H9 (cell line): Measurements from ENCODE around the gene TAOK1. TPM values are rescaled to one million over a fixed set of nuclear protein-coding genes. Genes with fewer than 3 reads are reported as not detected.

Source experiments
- DNase-seq: peaks from one replicate; pipeline ENCODE4 v3.0.0-alpha.2; 2017
- H2AFZ ChIP-seq: one replicate; pipeline ENCODE4 v1.6.1; 2013; ENCODE audit warnings: mild to moderate bottlenecking, low read length, control low read depth, moderate library complexity
- H2AK5ac ChIP-seq: 2 replicates; pipeline ENCODE4 v1.6.1; 2013; ENCODE audit warnings: low read length, control low read depth, mixed read lengths; ENCODE audit not compliant: insufficient read length
- H2BK120ac ChIP-seq: one replicate; pipeline ENCODE4 v1.6.1; 2013; ENCODE audit warnings: low read depth, mild to moderate bottlenecking, low read length, control low read depth, inconsistent platforms; ENCODE audit not compliant: poor library complexity, severe bottlenecking
- H2BK12ac ChIP-seq: 2 replicates; pipeline ENCODE4 v1.6.1; 2013; ENCODE audit warnings: low read length, control low read depth, mixed read lengths, low read depth; ENCODE audit not compliant: insufficient read length
- H2BK15ac ChIP-seq: 2 replicates; pipeline ENCODE4 v1.6.1; 2013; ENCODE audit warnings: low read depth, low read length, control low read depth
- H2BK20ac ChIP-seq: one replicate; pipeline ENCODE4 v1.6.1; 2013; ENCODE audit warnings: low read depth, mild to moderate bottlenecking, low read length, control low read depth, inconsistent platforms; ENCODE audit not compliant: poor library complexity, severe bottlenecking
- H2BK5ac ChIP-seq: 2 replicates; pipeline ENCODE4 v1.6.1; 2013; ENCODE audit warnings: low read length, control low read depth, mixed read lengths; ENCODE audit not compliant: insufficient read length
- H3K14ac ChIP-seq: 2 replicates; pipeline ENCODE4 v1.6.1; 2013; ENCODE audit warnings: low read length, control low read depth; ENCODE audit not compliant: insufficient read depth
- H3K18ac ChIP-seq: 2 replicates; pipeline ENCODE4 v1.6.1; 2013; ENCODE audit warnings: low read depth, mild to moderate bottlenecking, mixed read lengths, low read length, control low read depth; ENCODE audit not compliant: insufficient read length
- H3K23ac ChIP-seq: 2 replicates; pipeline ENCODE4 v1.6.1; 2013; ENCODE audit warnings: low read length, control low read depth, mixed read lengths, low read depth; ENCODE audit not compliant: insufficient read length
- H3K23me2 ChIP-seq: 2 replicates; pipeline ENCODE4 v1.6.1; 2013; ENCODE audit warnings: low read depth, mild to moderate bottlenecking, mixed read lengths, low read length, control low read depth; ENCODE audit not compliant: insufficient read length, poor library complexity, severe bottlenecking
- H3K27ac ChIP-seq: 2 replicates; pipeline ENCODE4 v1.5.1; 2013; ENCODE audit warnings: low read length, control low read depth, mixed read lengths, low read depth; ENCODE audit not compliant: insufficient read length
- H3K27me3 ChIP-seq: 2 replicates; pipeline ENCODE4 v1.6.1; 2013; ENCODE audit warnings: low read length, control low read depth, inconsistent platforms; ENCODE audit not compliant: insufficient read depth
- H3K4ac ChIP-seq: 2 replicates; pipeline ENCODE4 v1.6.1; 2013; ENCODE audit warnings: low read depth, mild to moderate bottlenecking, control low read depth, inconsistent platforms, low read length, moderate library complexity
- H3K4me1 ChIP-seq: 2 replicates; pipeline ENCODE4 v1.6.1; 2013; ENCODE audit warnings: low read length, control low read depth, inconsistent platforms; ENCODE audit not compliant: insufficient read depth
- H3K4me2 ChIP-seq: 2 replicates; pipeline ENCODE4 v1.6.1; 2013; ENCODE audit warnings: low read length, control low read depth, mixed read lengths; ENCODE audit not compliant: insufficient read length, insufficient read depth
- H3K56ac ChIP-seq: 2 replicates; pipeline ENCODE4 v1.6.1; 2013; ENCODE audit warnings: low read depth, mild to moderate bottlenecking, mixed read lengths, low read length, control low read depth; ENCODE audit not compliant: insufficient read length
- H3K79me1 ChIP-seq: 2 replicates; pipeline ENCODE4 v1.6.1; 2013; ENCODE audit warnings: low read depth, mild to moderate bottlenecking, moderate library complexity, low read length, control low read depth, inconsistent platforms; ENCODE audit not compliant: insufficient read depth, poor library complexity, severe bottlenecking
- H3K79me2 ChIP-seq: 2 replicates; pipeline ENCODE4 v1.6.1; 2013; ENCODE audit warnings: low read length, control low read depth, inconsistent platforms; ENCODE audit not compliant: insufficient read depth
- H3K9ac ChIP-seq: 2 replicates; pipeline ENCODE4 v1.6.1; 2013; ENCODE audit warnings: low read length, control low read depth, mixed read lengths; ENCODE audit not compliant: insufficient read length; ENCODE audit errors: extremely low read depth
- H3K9me3 ChIP-seq: one replicate; pipeline ENCODE4 v1.6.1; 2013; ENCODE audit warnings: low read depth, low read length, inconsistent platforms; ENCODE audit not compliant: control insufficient read depth
- H3T11ph ChIP-seq: one replicate; pipeline ENCODE4 v1.6.1; 2013; ENCODE audit warnings: mild to moderate bottlenecking, low read length, control low read depth, inconsistent platforms
- H4K20me1 ChIP-seq: one replicate; pipeline ENCODE4 v1.6.1; 2013; ENCODE audit not compliant: control insufficient read depth, insufficient read length, insufficient read depth
- H4K5ac ChIP-seq: 2 replicates; pipeline ENCODE4 v1.6.1; 2013; ENCODE audit warnings: low read depth, mild to moderate bottlenecking, mixed read lengths, low read length, control low read depth; ENCODE audit not compliant: insufficient read length
- H4K8ac ChIP-seq: replicated peaks from 2 replicates; pipeline ENCODE4 v1.6.1; 2013; ENCODE audit warnings: low read length, control low read depth, mixed read lengths, low read depth; ENCODE audit not compliant: insufficient read length
- H4K91ac ChIP-seq: 2 replicates; pipeline ENCODE4 v1.6.1; 2013; ENCODE audit warnings: low read depth, mild to moderate bottlenecking, moderate library complexity, mixed read lengths, low read length, control low read depth; ENCODE audit not compliant: insufficient read length
- H3K27ac Mint-ChIP-seq, 3 experiments: 2 replicates in 2 of 3; 3 replicates in 1 of 3; pipeline ENCODE4 v1.8.0; 2020 to 2021; ENCODE audit warnings: mixed read lengths in 3 of 3, mild to moderate bottlenecking in 1 of 3, moderate library complexity in 1 of 3
- H3K27me3 Mint-ChIP-seq: 2 replicates; pipeline ENCODE4 v1.8.0; 2021; ENCODE audit warnings: low read depth, mild to moderate bottlenecking, moderate library complexity, mixed read lengths
- H3K36me3 Mint-ChIP-seq, 3 experiments: 2 replicates in 2 of 3; 3 replicates in 1 of 3; pipeline ENCODE4 v1.8.0; 2020 to 2021; ENCODE audit warnings: low read depth in 3 of 3, mixed read lengths in 3 of 3; ENCODE audit not compliant: insufficient read depth in 1 of 3
- H3K4me1 Mint-ChIP-seq, 2 experiments: 2 replicates each; pipeline ENCODE4 v1.8.0; 2020; ENCODE audit warnings: mixed read lengths in 2 of 2
- H3K4me3 Mint-ChIP-seq, 2 experiments: 2 replicates in 1 of 2; 3 replicates in 1 of 2; pipeline ENCODE4 v1.8.0; 2020 to 2021; ENCODE audit warnings: mild to moderate bottlenecking in 2 of 2, mixed read lengths in 2 of 2, moderate library complexity in 1 of 2
- H3K9me3 Mint-ChIP-seq, 2 experiments: 2 replicates in 1 of 2; 3 replicates in 1 of 2; pipeline ENCODE4 v1.8.0; 2020; ENCODE audit warnings: mild to moderate bottlenecking in 2 of 2, mixed read lengths in 2 of 2, moderate library complexity in 1 of 2
- CTCF ChIP-seq: fragments of 200-600 bp; sonication (generic); conservative IDR thresholded peaks from 3 replicates; pipeline ENCODE4 v1.8.0; 2021; ENCODE audit warnings: antibody characterized with exemption, mild to moderate bottlenecking
- WGBS: extraction: QIAGEN DNeasy Blood & Tissue Kit; methylation state at CpG from one replicate; pipeline ENCODE4 v1.1.7; 2013; ENCODE audit warnings: missing lambda C conversion rate, low lambda C conversion rate, mixed read lengths; ENCODE audit not compliant: insufficient read length; ENCODE audit errors: extremely low coverage; 5-methylcytosine and 5-hydroxymethylcytosine counted together
- total RNA-seq: library from RNA; stranded (reverse); gene quantifications from 2 replicates; pipeline ENCODE4 v1.2.1, GENCODE V29; 2021

The TAOK1 gene
- total RNA-seq, 1 experiment from 2014 or later, result 93.0 TPM

- peaks cover 19 to 64% (median 50%) of the 10 kb centered on the region in 3 experiments for H3K36me3 Mint-ChIP-seq
- H4K20me1 ChIP-seq, result peaks cover 2% of the 10 kb centered on the region
- no peak for DNase-seq
- H3K79me2 ChIP-seq, result no peaks in the 10 kb centered on the region
- peaks cover 2 to 13% of the 10 kb centered on the region in 2 experiments for H3K4me1 Mint-ChIP-seq
- H2AK5ac ChIP-seq, result no peak overlapping the region
- no peak overlapping the region for H3T11ph ChIP-seq
- no peak overlapping the region for H3K4ac ChIP-seq
- H3K23me2 ChIP-seq, result peaks cover 2% of the 10 kb centered on the region
- H3K27me3 ChIP-seq, result no peaks in the 10 kb centered on the region
- H3K18ac ChIP-seq, result no peak overlapping the region
- no peak overlapping the region for H3K27ac Mint-ChIP-seq
- H3K4me3 Mint-ChIP-seq, result no peak overlapping the region
- no peak overlapping the region for H2BK12ac ChIP-seq
- no peak overlapping the region for H3K23ac ChIP-seq
- H3K56ac ChIP-seq, result no peak overlapping the region
- H3K27me3 Mint-ChIP-seq, result peaks cover under 1% of the 10 kb centered on the region; the same call in 1 of the 2 replicates
- H2BK120ac ChIP-seq, result no peak overlapping the region
- H3K9me3 Mint-ChIP-seq, result no peaks in the 10 kb centered on the region
- H3K14ac ChIP-seq, result no peak overlapping the region
- H2BK5ac ChIP-seq, result no peak overlapping the region
- no peaks in the 10 kb centered on the region for H3K4me1 ChIP-seq
- no peak overlapping the region for H4K5ac ChIP-seq
- H4K91ac ChIP-seq, result no peak overlapping the region
- no peak overlapping the region for H2BK15ac ChIP-seq
- H4K8ac ChIP-seq, result no peak overlapping the region
- H3K9me3 ChIP-seq, result no peaks in the 10 kb centered on the region
- no CpG with 5 or more reads among the region's 9 CpGs for WGBS
- no peak overlapping the region for H2AFZ ChIP-seq
- no peak overlapping the region for H3K9ac ChIP-seq
- no peak overlapping the region for H3K4me2 ChIP-seq
- H3K27ac ChIP-seq, result no peak overlapping the region
- H3K79me1 ChIP-seq, result no peaks in the 10 kb centered on the region
- TF ChIP-seq CTCF, result no peak
- H2BK20ac ChIP-seq, result no peak overlapping the region
These were observed 186.8 kb downstream of the TAOK1 start for GRCh38 chr17:29577001-29577370.
